Testis (tissue), 3 donors: ENCODE results near the gene SPINT2. TPM values are rescaled to one million over a fixed set of nuclear protein-coding genes. Genes with fewer than 3 reads are reported as not detected.

ENCODE experiments used
- DNase-seq: peaks from one replicate; pipeline ENCODE4 v3.0.0-alpha.2; 2019
- H3K27ac ChIP-seq, 2 donors: fragments of 200-600 bp; sonication (generic); one replicate each; pipeline ENCODE4 v1.5.1; 2019
- H3K27me3 ChIP-seq: fragments of 200-600 bp; sonication (generic); one replicate; pipeline ENCODE4 v1.5.1; 2019
- H3K36me3 ChIP-seq: fragments of 200-600 bp; sonication (generic); one replicate; pipeline ENCODE4 v1.5.1; 2017; ENCODE audit warnings: low read depth; ENCODE audit errors: missing control alignments
- H3K4me1 ChIP-seq: fragments of 200-600 bp; sonication (generic); one replicate; pipeline ENCODE4 v1.5.1; 2019
- H3K4me3 ChIP-seq, 2 donors: fragments of 200-600 bp; sonication (generic); one replicate each; pipeline ENCODE4 v1.5.1; 2017 to 2019
- H3K9me3 ChIP-seq: fragments of 200-600 bp; sonication (generic); one replicate; pipeline ENCODE4 v1.5.1; 2017
- CTCF ChIP-seq, 3 experiments: fragments of 450-650 bp in 2 of 3; fragments of 200-600 bp in 1 of 3; sonication (generic) in 1 of 3; IDR thresholded peaks; one replicate each; pipeline ENCODE4 v1.5.1; 2016 to 2019; ENCODE audit warnings: antibody characterized with exemption in 3 of 3, mild to moderate bottlenecking in 2 of 3, moderate library complexity in 1 of 3
- POLR2A ChIP-seq: fragments of 450-650 bp; IDR thresholded peaks from one replicate; pipeline ENCODE4 v1.6.1; 2017; ENCODE audit warnings: antibody characterized with exemption, mild to moderate bottlenecking, moderate library complexity
- WGBS, 2 donors: methylation state at CpG; one replicate each; pipeline ENCODE4 v1.1.5; 2018; 5-methylcytosine and 5-hydroxymethylcytosine counted together
- intact Hi-C: fragments of 100-400 bp; cut with DNase I; formaldehyde crosslinking; loops from one replicate; pipeline ENCODE4 v1.15.1; 2023; ENCODE audit warnings: low total_unique reads
- polyA plus RNA-seq: library from polyadenylated mRNA; stranded (reverse); fragments of 350-450 nt; fragmentation: Illumina TruSeq; extraction: RNeasy Lipid Tissue Mini Kit (QIAGEN cat#74804); gene quantifications from one replicate; pipeline ENCODE4 v1.2.3, GENCODE V29; 2014; ENCODE audit warnings: low read depth, low replicate concordance; ENCODE audit not compliant: insufficient read depth
- total RNA-seq, 2 donors: library from RNA; depleted of rRNA; stranded (reverse); fragments of >200 nt; gene quantifications; one replicate each; pipeline ENCODE4 v1.2.3, GENCODE V29; 2016

Gene SPINT2
- total and polyA plus RNA-seq, 3 donors from 2014 or later, result 372 to 480 (median 389) TPM

GRCh38 chr19:38234615-38235014 lies 29.8 kb upstream of the SPINT2 start:
- Histone ChIP-seq H3K27me3 (no peaks in the 10 kb centered on the region), H3K36me3 (no peaks in the 10 kb centered on the region), H3K4me3 (no peak overlapping the region), H3K27ac (no peak overlapping the region), H3K9me3 (no peaks in the 10 kb centered on the region), H3K4me1 (no peaks in the 10 kb centered on the region)
- DNase-seq, result no peak
- intact Hi-C loops, result no loop called here
- WGBS, 2 donors, result 91 to 94% methylated on average over 4 of the region's 4 CpGs
- TF ChIP-seq POLR2A (no peak), CTCF (IDR thresholded peaks at IDR 0.05) (no peak)

DNA sequence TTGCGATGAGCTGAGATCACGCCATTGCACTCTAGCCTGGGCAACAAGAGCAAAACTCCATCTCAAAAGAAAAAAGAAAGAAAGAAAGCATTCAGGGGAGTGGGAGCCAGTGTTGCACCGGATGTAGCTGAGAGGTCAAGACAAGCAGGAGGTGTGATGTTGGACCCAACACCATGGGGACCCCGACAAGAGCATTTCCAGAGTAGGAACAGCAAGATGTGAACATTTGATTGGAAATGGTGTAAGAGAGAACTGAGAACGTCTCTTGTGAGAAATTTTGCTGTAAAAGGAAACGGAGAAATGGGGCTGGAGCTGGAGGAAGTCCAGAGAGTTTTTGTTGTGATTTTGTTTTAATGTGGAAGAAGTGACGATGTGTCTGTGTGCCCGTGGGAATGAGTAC lies 24.6 kb upstream of the SPINT2 start:
- Histone ChIP-seq H3K27ac (no peak overlapping the region), H3K27me3 (no peaks in the 10 kb centered on the region), H3K36me3 (no peaks in the 10 kb centered on the region), H3K9me3 (no peaks in the 10 kb centered on the region), H3K4me1 (peaks cover 10% of the 10 kb centered on the region), H3K4me3 (no peak overlapping the region)
- intact Hi-C loops, result loop anchor here (5.0 kb wide), 1 partner anchor 87 kb away; no protein-coding TSS in a partner anchor
- no peak for DNase-seq
- no peak for TF ChIP-seq CTCF (IDR thresholded peaks at IDR 0.05)
- TF ChIP-seq POLR2A, result no peak
- WGBS, 2 donors, result 52 to 60% methylated on average over 8 of the region's 8 CpGs

- intact Hi-C loops, result loop anchor here (5.0 kb wide), 1 partner anchor 84 kb away; no protein-coding TSS in a partner anchor
- Histone ChIP-seq H3K9me3 (no peaks in the 10 kb centered on the region), H3K36me3 (no peaks in the 10 kb centered on the region), H3K4me1 (peaks cover 37% of the 10 kb centered on the region), H3K27ac (peak overlapping the region in 1 of 2 donors; percentile 24), H3K4me3 (peak overlapping the region in 1 of 2 donors; percentile 34), H3K27me3 (no peaks in the 10 kb centered on the region)
- DNase-seq, result no peak
- no peak for TF ChIP-seq CTCF (IDR thresholded peaks at IDR 0.05)
- no peak for TF ChIP-seq POLR2A
- WGBS, 2 donors, result 60 to 61% methylated on average over 15 of the region's 15 CpGs
These were observed 21.1 kb upstream of the SPINT2 start for GRCh38 chr19:38243279-38243673.

GRCh38 chr19:38245826-38246498 lies 18.4 kb upstream of the SPINT2 start:
- WGBS, 2 donors, result 39 to 51% methylated on average over 14 of the region's 14 CpGs
- H3K36me3 ChIP-seq, result no peaks in the 10 kb centered on the region
- no peak for TF ChIP-seq POLR2A
- intact Hi-C loops, result no loop called here
- H3K4me3 ChIP-seq, result no peak overlapping the region
- H3K27me3 ChIP-seq, result no peaks in the 10 kb centered on the region
- peak; percentile 70 for DNase-seq
- peaks cover 52% of the 10 kb centered on the region for H3K4me1 ChIP-seq
- peak overlapping the region; percentile 19 to 61 for H3K27ac ChIP-seq
- no peaks in the 10 kb centered on the region for H3K9me3 ChIP-seq

DNA sequence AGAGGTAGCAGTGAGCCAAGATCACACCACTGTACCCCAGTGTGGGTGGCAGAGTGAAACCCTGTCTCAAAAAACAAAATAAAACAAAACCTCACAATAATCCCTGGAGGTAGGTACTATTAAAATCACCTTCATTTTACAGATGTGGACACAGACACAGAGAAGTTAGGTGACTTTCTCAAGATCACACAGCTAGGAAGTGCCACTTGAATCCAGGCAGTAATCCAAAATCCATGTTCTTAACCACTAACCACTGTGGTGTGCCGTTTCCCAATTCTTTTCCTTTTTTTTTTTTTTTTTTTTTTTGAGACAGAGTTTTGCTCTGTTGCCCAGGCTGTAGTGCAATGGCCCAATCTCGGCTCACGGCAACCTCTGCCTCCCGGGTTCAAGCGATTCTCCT lies 17.2 kb upstream of the SPINT2 start:
- DNase-seq, result no peak
- TF ChIP-seq POLR2A (no peak), CTCF (IDR thresholded peaks at IDR 0.05) (no peak)
- Histone ChIP-seq H3K4me3 (no peak overlapping the region), H3K4me1 (peaks cover 62% of the 10 kb centered on the region), H3K9me3 (no peaks in the 10 kb centered on the region), H3K27ac (peak overlapping the region; percentile 19 to 61), H3K36me3 (no peaks in the 10 kb centered on the region), H3K27me3 (no peaks in the 10 kb centered on the region)
- intact Hi-C loops, result no loop called here
- WGBS, 2 donors, result 65 to 73% methylated on average over 5 of the region's 5 CpGs
